Vagina (tissue), 2 donors: ENCODE measurements around the gene CDS2. TPM values are rescaled to one million over a fixed set of nuclear protein-coding genes. Genes with fewer than 3 reads are reported as not detected.
"Not testable (repeated sequence)": the region's sequence is repeated elsewhere in the genome, so short reads cannot be mapped to it uniquely, and the experiment has no call there.

ENCODE experiments used
- DNase-seq, 2 donors: peaks; one replicate each; pipeline ENCODE4 v3.0.0-alpha.2; 2017; ENCODE audit errors: extremely low spot score in 2 of 2
- H3K27ac ChIP-seq: fragments of 200-600 bp; sonication (generic); one replicate; pipeline ENCODE4 v1.5.1; 2019
- H3K27me3 ChIP-seq: fragments of 200-600 bp; sonication (generic); one replicate; pipeline ENCODE4 v1.5.1; 2019
- H3K36me3 ChIP-seq, 2 donors: fragments of 200-600 bp; sonication (generic); one replicate each; pipeline ENCODE4 v1.5.1; 2017 to 2019
- H3K4me1 ChIP-seq: fragments of 200-600 bp; sonication (generic); one replicate; pipeline ENCODE4 v1.5.1; 2019
- H3K4me3 ChIP-seq, 2 donors: fragments of 200-600 bp; sonication (generic); 1 replicate in 1 of 2; 2 replicates in 1 of 2; pipeline ENCODE4 v1.5.1; 2016 to 2019
- H3K9me3 ChIP-seq: fragments of 200-600 bp; sonication (generic); one replicate; pipeline ENCODE4 v1.5.1; 2019
- POLR2A ChIP-seq, 2 donors: fragments of 450-650 bp; IDR thresholded peaks; one replicate each; pipeline ENCODE4 v1.6.1; 2017; ENCODE audit warnings: antibody characterized with exemption in 2 of 2, mild to moderate bottlenecking in 2 of 2, moderate library complexity in 2 of 2
- POLR2AphosphoS5 ChIP-seq, 2 donors: sonication (generic); formaldehyde crosslinking; IDR thresholded peaks; one replicate each; pipeline ENCODE4 v1.9.0; 2017; ENCODE audit warnings: antibody characterized with exemption in 2 of 2, mild to moderate bottlenecking in 2 of 2, low read depth in 1 of 2; ENCODE audit not compliant: insufficient read depth in 1 of 2
- intact Hi-C: fragments of 100-400 bp; cut with DNase I; formaldehyde crosslinking; loops from one replicate; pipeline ENCODE4 v1.15.1; 2023
- total RNA-seq: library from RNA; depleted of rRNA; stranded (reverse); fragments of >200 nt; gene quantifications from one replicate; pipeline ENCODE4 v1.2.3, GENCODE V29; 2016
- TF ChIP-seq, protein P1 (sequence below), 3 experiments: fragments of 450-650 bp in 2 of 3; fragments of 200-600 bp in 1 of 3; sonication (generic) in 1 of 3; IDR thresholded peaks; one replicate each; pipeline ENCODE4 v1.5.1; 2017 to 2019; ENCODE audit warnings: antibody characterized with exemption in 3 of 3, mild to moderate bottlenecking in 2 of 3, moderate library complexity in 2 of 3

Gene CDS2
- total RNA-seq, 1 donor from 2014 or later, result 24.8 TPM

DNA sequence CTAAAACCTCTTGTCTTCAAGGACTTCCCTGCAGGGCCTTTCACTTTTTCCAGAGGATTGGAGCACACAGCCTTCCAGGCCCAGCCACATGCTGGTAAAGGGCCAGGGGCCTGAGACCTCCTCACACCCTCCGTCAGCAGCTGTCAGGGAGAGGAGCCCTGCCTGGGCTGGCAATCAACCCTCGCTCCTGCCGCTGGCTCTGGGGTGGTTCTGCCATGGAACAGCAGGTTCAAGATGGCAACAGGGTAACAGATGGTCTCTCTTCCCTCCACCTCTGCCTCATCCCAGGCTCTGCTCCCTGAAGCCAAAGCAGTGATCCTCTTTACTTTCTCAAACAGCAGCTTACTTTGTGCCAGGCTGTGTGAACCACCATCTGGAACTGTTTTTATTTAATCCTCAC lies 30.9 kb upstream of the CDS2 start:
- DNase-seq, result no peak
- Histone ChIP-seq H3K27me3 (no peaks in the 10 kb centered on the region), H3K9me3 (no peaks in the 10 kb centered on the region), H3K27ac (no peak overlapping the region), H3K4me3 (no peak overlapping the region), H3K4me1 (no peaks in the 10 kb centered on the region), H3K36me3 (peaks cover 0 to 36% of the 10 kb centered on the region in 2 donors)
- TF ChIP-seq POLR2AphosphoS5 (IDR thresholded peaks at IDR 0.05; ENCODE audit: insufficient read depth in 1 of 2, low read depth in 1 of 2) (no peak), POLR2A (IDR thresholded peaks at IDR 0.05) (no peak)
- TF ChIP-seq, protein P1, sequence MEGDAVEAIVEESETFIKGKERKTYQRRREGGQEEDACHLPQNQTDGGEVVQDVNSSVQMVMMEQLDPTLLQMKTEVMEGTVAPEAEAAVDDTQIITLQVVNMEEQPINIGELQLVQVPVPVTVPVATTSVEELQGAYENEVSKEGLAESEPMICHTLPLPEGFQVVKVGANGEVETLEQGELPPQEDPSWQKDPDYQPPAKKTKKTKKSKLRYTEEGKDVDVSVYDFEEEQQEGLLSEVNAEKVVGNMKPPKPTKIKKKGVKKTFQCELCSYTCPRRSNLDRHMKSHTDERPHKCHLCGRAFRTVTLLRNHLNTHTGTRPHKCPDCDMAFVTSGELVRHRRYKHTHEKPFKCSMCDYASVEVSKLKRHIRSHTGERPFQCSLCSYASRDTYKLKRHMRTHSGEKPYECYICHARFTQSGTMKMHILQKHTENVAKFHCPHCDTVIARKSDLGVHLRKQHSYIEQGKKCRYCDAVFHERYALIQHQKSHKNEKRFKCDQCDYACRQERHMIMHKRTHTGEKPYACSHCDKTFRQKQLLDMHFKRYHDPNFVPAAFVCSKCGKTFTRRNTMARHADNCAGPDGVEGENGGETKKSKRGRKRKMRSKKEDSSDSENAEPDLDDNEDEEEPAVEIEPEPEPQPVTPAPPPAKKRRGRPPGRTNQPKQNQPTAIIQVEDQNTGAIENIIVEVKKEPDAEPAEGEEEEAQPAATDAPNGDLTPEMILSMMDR (IDR thresholded peaks at IDR 0.05), result no peak
- intact Hi-C loops, result no loop called here

DNA sequence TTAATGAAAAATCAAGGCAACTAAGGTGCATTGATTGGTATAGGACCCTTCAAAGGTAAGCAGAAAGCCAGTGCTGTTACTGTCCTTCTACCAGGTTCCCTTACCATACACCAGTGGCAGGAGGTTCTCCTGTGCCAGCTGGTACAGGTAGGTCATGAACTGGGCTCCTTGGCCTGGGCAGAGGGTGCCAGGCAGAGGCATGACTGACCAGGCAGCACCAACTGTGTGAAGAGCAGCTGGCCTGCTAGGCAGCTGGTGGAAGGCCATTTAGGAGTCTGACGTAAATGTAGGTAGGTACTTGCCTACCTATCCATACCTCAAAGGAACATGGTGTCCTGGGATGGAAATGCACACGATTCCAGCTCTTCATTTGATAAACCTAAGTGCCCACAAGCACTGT lies 30.3 kb upstream of the CDS2 start:
- Histone ChIP-seq H3K9me3 (no peaks in the 10 kb centered on the region), H3K36me3 (peaks cover 0 to 41% of the 10 kb centered on the region in 2 donors), H3K27me3 (no peaks in the 10 kb centered on the region), H3K4me3 (no peak overlapping the region), H3K27ac (no peak overlapping the region), H3K4me1 (no peaks in the 10 kb centered on the region)
- TF ChIP-seq, protein P1 (IDR thresholded peaks at IDR 0.05), result no peak
- no peak for TF ChIP-seq POLR2AphosphoS5 (IDR thresholded peaks at IDR 0.05; ENCODE audit: insufficient read depth in 1 of 2, low read depth in 1 of 2)
- no peak for TF ChIP-seq POLR2A (IDR thresholded peaks at IDR 0.05)
- DNase-seq, result no peak
- intact Hi-C loops, result no loop called here

DNA sequence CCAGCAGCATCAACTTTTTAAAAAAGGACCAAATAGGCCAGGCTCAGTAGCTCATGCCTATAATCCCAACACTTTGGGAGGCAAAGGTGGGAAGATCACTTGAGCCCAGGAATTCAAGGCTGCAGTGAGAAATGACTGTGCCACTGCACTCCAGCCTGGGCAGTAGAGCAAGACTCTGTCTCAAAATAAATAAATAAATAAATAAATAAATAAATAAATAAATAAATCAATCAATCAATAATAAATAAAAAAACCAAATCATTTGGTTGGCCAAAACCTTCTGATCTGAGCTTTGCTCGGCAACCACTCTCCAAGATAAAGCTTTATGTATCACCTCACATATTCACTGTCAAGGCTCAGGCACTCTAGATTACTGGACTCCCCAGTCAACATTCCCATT lies 27.8 kb upstream of the CDS2 start:
- H3K9me3 ChIP-seq, DNase-seq, intact Hi-C loops, H3K4me3 ChIP-seq, H3K4me1 ChIP-seq, H3K27ac ChIP-seq, H3K27me3 ChIP-seq: not testable (repeated sequence)
- H3K36me3 ChIP-seq, result peaks cover 3 to 55% of the 10 kb centered on the region in 2 donors

DNA sequence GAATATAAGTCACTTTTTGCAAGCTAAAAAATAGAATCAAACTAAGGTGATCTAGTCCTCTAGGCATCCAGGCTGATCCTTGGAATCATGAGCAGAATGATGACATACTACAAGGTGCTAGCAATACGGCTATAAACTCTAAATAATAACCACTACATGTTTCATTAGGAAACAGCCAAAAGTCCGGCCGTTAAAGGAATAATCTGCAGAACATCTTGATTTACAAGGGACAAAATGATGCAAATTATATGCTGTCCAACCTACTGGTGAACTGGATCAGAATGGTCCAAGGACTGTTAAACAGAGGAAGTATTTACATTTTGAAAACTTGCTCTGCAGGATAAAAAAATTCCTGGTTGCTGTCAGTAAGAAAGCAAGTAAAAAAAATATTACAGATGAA lies 26.9 kb upstream of the CDS2 start:
- intact Hi-C loops, H3K4me1 ChIP-seq, H3K27ac ChIP-seq, H3K27me3 ChIP-seq, H3K4me3 ChIP-seq, DNase-seq, H3K9me3 ChIP-seq: not testable (repeated sequence)
- peaks cover 3 to 64% of the 10 kb centered on the region in 2 donors for H3K36me3 ChIP-seq

DNA sequence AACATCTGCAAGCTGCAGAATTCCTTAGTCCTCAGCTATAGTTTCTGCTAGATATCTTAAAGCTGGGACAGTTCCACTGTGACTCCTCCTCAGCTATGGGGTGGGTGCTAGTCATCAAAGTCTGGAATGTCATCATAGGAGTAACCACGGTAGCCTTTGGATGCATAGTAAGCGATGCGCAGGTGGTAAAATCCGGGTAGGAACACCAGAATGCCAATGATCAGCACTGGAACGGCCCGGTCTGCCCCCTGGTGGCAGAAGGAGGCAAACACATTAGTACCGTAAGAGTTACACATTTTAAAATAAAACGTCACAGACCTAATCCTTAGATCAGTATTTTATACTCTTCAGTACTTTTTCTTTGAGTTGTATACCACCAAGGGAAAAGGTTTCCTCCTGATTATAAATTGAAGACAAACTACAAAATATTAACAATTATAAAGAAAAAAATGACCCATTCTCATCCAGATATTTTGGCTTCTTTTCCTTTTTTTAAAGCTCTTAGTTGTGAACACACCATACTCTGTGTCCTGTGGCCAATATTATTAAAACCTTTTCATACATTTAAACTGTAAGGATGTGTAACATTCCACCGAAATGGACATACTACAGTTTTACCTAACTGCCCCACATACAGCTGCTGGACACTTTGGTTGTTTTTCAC lies 26.0 kb upstream of the CDS2 start:
- no peak for DNase-seq
- Histone ChIP-seq H3K9me3 (no peaks in the 10 kb centered on the region), H3K27ac (no peak overlapping the region), H3K27me3 (no peaks in the 10 kb centered on the region), H3K4me3 (no peak overlapping the region), H3K36me3 (peaks cover 3 to 73% of the 10 kb centered on the region in 2 donors), H3K4me1 (no peaks in the 10 kb centered on the region)
- TF ChIP-seq POLR2A (IDR thresholded peaks at IDR 0.05) (no peak), POLR2AphosphoS5 (IDR thresholded peaks at IDR 0.05; ENCODE audit: insufficient read depth in 1 of 2, low read depth in 1 of 2) (peak in 1 of 2 donors; percentile 30)
- TF ChIP-seq, protein P1 (IDR thresholded peaks at IDR 0.05), result peak; percentile 83 to 89 (median 87)
- intact Hi-C loops, result no loop called here

DNA sequence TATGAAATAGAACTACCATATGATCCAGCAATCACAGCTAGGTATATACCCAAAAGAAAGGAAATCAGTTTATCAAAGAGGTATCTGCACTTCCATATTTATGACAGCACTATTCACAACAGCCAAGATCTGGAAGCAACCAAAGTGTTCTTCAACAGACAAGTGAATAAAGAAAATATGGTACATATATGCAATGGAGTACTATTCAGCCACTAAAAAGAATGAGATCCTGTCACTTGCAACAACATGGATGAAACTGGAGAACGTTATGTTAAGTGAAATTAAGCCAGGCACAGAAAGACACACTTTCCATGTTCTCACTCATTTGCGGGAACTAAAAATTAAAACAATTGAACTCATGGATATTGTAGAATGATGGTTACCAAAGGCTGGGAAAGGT lies 22.3 kb upstream of the CDS2 start:
- no peaks in the 10 kb centered on the region for H3K4me1 ChIP-seq
- no peak overlapping the region for H3K27ac ChIP-seq
- no peak for DNase-seq
- H3K9me3 ChIP-seq, result no peaks in the 10 kb centered on the region
- TF ChIP-seq, protein P1 (IDR thresholded peaks at IDR 0.05), result no peak
- TF ChIP-seq POLR2A (IDR thresholded peaks at IDR 0.05), result no peak
- no peak for TF ChIP-seq POLR2AphosphoS5 (IDR thresholded peaks at IDR 0.05; ENCODE audit: insufficient read depth in 1 of 2, low read depth in 1 of 2)
- no peak overlapping the region for H3K4me3 ChIP-seq
- H3K36me3 ChIP-seq, result peaks cover 3 to 69% of the 10 kb centered on the region in 2 donors
- intact Hi-C loops, result no loop called here
- H3K27me3 ChIP-seq, result no peaks in the 10 kb centered on the region
